Esophagus squamous epithelium (tissue), 4 donors: ENCODE measurements around the gene SPDYE4.

Source experiments
- POLR2A ChIP-seq, 4 donors: fragments of 450-650 bp; IDR thresholded peaks; one replicate each; pipeline ENCODE4 v1.6.1; 2017; ENCODE audit warnings: antibody characterized with exemption in 4 of 4, mild to moderate bottlenecking in 4 of 4, moderate library complexity in 3 of 4
- TF ChIP-seq, protein P1 (sequence below), 6 experiments: fragments of 450-650 bp in 4 of 6; fragments of 200-600 bp in 2 of 6; sonication (generic) in 2 of 6; IDR thresholded peaks; one replicate each; pipeline ENCODE4 v1.5.1; 2016 to 2019; ENCODE audit warnings: antibody characterized with exemption in 6 of 6, mild to moderate bottlenecking in 4 of 6, moderate library complexity in 4 of 6

DNA sequence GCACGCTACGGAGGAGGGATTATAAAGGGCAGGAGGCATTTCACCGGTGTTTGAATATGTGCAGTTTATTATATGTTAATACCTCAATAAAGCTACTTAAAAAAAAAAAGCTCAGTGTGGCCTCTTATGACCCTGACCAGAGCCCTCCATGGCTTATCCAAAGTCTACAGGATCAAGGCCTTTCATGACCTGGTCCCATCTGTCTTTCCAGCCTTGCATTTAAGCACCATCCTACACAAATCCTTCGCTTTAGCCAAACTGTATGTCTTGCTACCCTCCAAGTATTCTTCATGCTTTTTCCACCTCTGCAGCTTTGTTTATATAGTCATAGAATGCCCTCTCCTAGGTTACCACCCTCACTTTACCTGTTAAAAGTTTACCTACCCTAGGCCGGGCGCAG, 34.3 kb upstream of the SPDYE4 start:
- TF ChIP-seq POLR2A (IDR thresholded peaks at IDR 0.05), result no peak
- TF ChIP-seq, protein P1, sequence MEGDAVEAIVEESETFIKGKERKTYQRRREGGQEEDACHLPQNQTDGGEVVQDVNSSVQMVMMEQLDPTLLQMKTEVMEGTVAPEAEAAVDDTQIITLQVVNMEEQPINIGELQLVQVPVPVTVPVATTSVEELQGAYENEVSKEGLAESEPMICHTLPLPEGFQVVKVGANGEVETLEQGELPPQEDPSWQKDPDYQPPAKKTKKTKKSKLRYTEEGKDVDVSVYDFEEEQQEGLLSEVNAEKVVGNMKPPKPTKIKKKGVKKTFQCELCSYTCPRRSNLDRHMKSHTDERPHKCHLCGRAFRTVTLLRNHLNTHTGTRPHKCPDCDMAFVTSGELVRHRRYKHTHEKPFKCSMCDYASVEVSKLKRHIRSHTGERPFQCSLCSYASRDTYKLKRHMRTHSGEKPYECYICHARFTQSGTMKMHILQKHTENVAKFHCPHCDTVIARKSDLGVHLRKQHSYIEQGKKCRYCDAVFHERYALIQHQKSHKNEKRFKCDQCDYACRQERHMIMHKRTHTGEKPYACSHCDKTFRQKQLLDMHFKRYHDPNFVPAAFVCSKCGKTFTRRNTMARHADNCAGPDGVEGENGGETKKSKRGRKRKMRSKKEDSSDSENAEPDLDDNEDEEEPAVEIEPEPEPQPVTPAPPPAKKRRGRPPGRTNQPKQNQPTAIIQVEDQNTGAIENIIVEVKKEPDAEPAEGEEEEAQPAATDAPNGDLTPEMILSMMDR (IDR thresholded peaks at IDR 0.05), result no peak
